HEK293 (cell line): ENCODE data around the gene LONRF2.

ENCODE experiments used
- CTCF ChIP-seq: fragments of 450-650 bp; formaldehyde crosslinking; IDR thresholded peaks from 2 replicates; pipeline ENCODE4 v1.5.1; 2016; ENCODE audit warnings: missing biosample characterization, missing genetic modification characterization
- ZNF114 ChIP-seq: fragments of 450-650 bp; formaldehyde crosslinking; IDR thresholded peaks from 2 replicates; pipeline ENCODE4 v1.5.0; 2017; ENCODE audit warnings: missing biosample characterization, missing genetic modification characterization
- ZNF24 ChIP-seq: fragments of 450-650 bp; formaldehyde crosslinking; IDR thresholded peaks from 2 replicates; pipeline ENCODE4 v1.5.1; 2016; ENCODE audit warnings: missing biosample characterization, missing genetic modification characterization
- ZNF670 ChIP-seq: fragments of 450-650 bp; formaldehyde crosslinking; IDR thresholded peaks from 2 replicates; pipeline ENCODE4 v1.5.1; 2016; ENCODE audit warnings: missing biosample characterization, missing genetic modification characterization, low read depth

GRCh38 chr2:100256416-100256815 lies 65.9 kb downstream of the LONRF2 start:
- TF ChIP-seq ZNF670 (tag by site-specific recombination), result no peak
- no peak for TF ChIP-seq CTCF (tag by site-specific recombination)
- TF ChIP-seq ZNF114, result no peak
- no peak for TF ChIP-seq ZNF24
